COLO668 (cell line): ENCODE data around the gene WASF3.

Source experiments
- DNase-seq: peaks from one replicate; lab custom pipeline; 2025; ENCODE audit not compliant: unreplicated experiment; lab: John Stamatoyannopoulos, UW

WASF3 gene

GRCh38 chr13:26544707-26545106 lies 12.8 kb upstream of the WASF3 start:
- no peak for DNase-seq

- no peak for DNase-seq
These were observed 9.2 kb upstream of the WASF3 start for GRCh38 chr13:26548205-26548765.

GRCh38 chr13:26549713-26550112 lies 7.8 kb upstream of the WASF3 start:
- no peak for DNase-seq

- DNase-seq, result no peak
These were observed 6.1 kb upstream of the WASF3 start for GRCh38 chr13:26551255-26551860.

GRCh38 chr13:26555413-26555812 lies 2.1 kb upstream of the WASF3 start:
- no peak for DNase-seq

- DNase-seq, result no peak
These were observed 461 bp upstream of the WASF3 start for GRCh38 chr13:26557051-26557392.

- peak; percentile 81 for DNase-seq
These were observed 757 bp downstream of the WASF3 start for GRCh38 chr13:26558074-26558805.

- DNase-seq, result no peak
These were observed 1.5 kb downstream of the WASF3 start for GRCh38 chr13:26558987-26559386.

- no peak for DNase-seq
These were observed 3.0 kb downstream of the WASF3 start for GRCh38 chr13:26560456-26560855.

- no peak for DNase-seq
These were observed 3.6 kb downstream of the WASF3 start for GRCh38 chr13:26561067-26561466.

- DNase-seq, result no peak
These were observed 4.4 kb downstream of the WASF3 start for GRCh38 chr13:26561651-26562511.

GRCh38 chr13:26562512-26562890 lies 5.0 kb downstream of the WASF3 start:
- DNase-seq, result no peak

GRCh38 chr13:26563713-26564112 lies 6.2 kb downstream of the WASF3 start:
- DNase-seq, result no peak

GRCh38 chr13:26568132-26568815 lies 10.8 kb downstream of the WASF3 start:
- DNase-seq, result peak; percentile 41

GRCh38 chr13:26571518-26571917 lies 14.0 kb downstream of the WASF3 start:
- no peak for DNase-seq

- DNase-seq, result no peak
These were observed 17.8 kb downstream of the WASF3 start for GRCh38 chr13:26575244-26575643.

- DNase-seq, result no peak
These were observed 22.1 kb downstream of the WASF3 start for GRCh38 chr13:26579580-26579979.

GRCh38 chr13:26583662-26584061 lies 26.2 kb downstream of the WASF3 start:
- no peak for DNase-seq

GRCh38 chr13:26584713-26585112 lies 27.2 kb downstream of the WASF3 start:
- DNase-seq, result no peak

- no peak for DNase-seq
These were observed 27.7 kb downstream of the WASF3 start for GRCh38 chr13:26585136-26585535.

- DNase-seq, result no peak
These were observed 29.8 kb downstream of the WASF3 start for GRCh38 chr13:26587251-26587650.
